Endothelial cell of umbilical vein (primary cell): Measurements from ENCODE around the gene CD163L1. TPM values are rescaled to one million over a fixed set of nuclear protein-coding genes. Genes with fewer than 3 reads are reported as not detected.

Experiments
- BruUV-seq: library from RNA; stranded (reverse); fragments of 400-500 nt; replicated peaks from 2 replicates; lab custom pipeline; 2021; lab: Mats Ljungman, UMichigan
- CTCF ChIA-PET: fragments of 300-600, 350-600 bp; sonication (Branson Sonifier 250); formaldehyde crosslinking; loops from one replicate; lab custom pipeline; 2021; ENCODE audit warnings: antibody characterized with exemption, inconsistent platforms; lab: Charles Lee
- POLR2A ChIA-PET: fragments of 300-600, 350-600 bp; sonication (Branson Sonifier 250); formaldehyde crosslinking; loops from one replicate; lab custom pipeline; 2021; ENCODE audit warnings: antibody characterized with exemption, inconsistent platforms; lab: Charles Lee
- DNase-seq: peaks from one replicate; pipeline ENCODE4 v3.0.0-alpha.2; 2011; ENCODE audit warnings: low read depth, low spot score
- FAIRE-seq: peaks from 2 replicates; lab custom pipeline; 2011; peaks lifted over from hg19 to GRCh38; lab: Jason Lieb, UNC
- H2AFZ ChIP-seq: 2 replicates; pipeline ENCODE4 v1.6.0; 2012; ENCODE audit warnings: low read depth, low read length, control low read depth, inconsistent platforms
- H3K27ac ChIP-seq: 2 replicates; pipeline ENCODE4 v1.5.1; 2011; ENCODE audit warnings: low read depth, mild to moderate bottlenecking, control low read depth, low read length, moderate library complexity; ENCODE audit not compliant: insufficient read depth
- H3K27me3 ChIP-seq, 2 experiments: 2 replicates each; pipeline versions ENCODE4 v1.6.0 to v1.6.1; 2011; ENCODE audit warnings: low read length in 2 of 2, mixed read lengths in 1 of 2; ENCODE audit not compliant: control insufficient read depth in 2 of 2, insufficient read depth in 2 of 2
- H3K36me3 ChIP-seq, 2 experiments: 2 replicates in 1 of 2; 3 replicates in 1 of 2; pipeline ENCODE4 v1.5.1; 2011; ENCODE audit warnings: low read length in 2 of 2, mild to moderate bottlenecking in 1 of 2, moderate library complexity in 1 of 2; ENCODE audit not compliant: control insufficient read depth in 2 of 2, insufficient read depth in 2 of 2; ENCODE audit errors: extremely low read depth in 1 of 2
- H3K4me1 ChIP-seq: 3 replicates; pipeline ENCODE4 v1.5.1; 2011; ENCODE audit warnings: mild to moderate bottlenecking, low read length; ENCODE audit not compliant: control insufficient read depth, insufficient read depth; ENCODE audit errors: extremely low read depth
- H3K4me2 ChIP-seq: 2 replicates; pipeline ENCODE4 v1.6.1; 2011; ENCODE audit warnings: low read length, control low read depth, mixed read lengths; ENCODE audit not compliant: insufficient read depth
- H3K4me3 ChIP-seq, 3 experiments: fragments of 200-600 bp in 1 of 3; sonication (generic), shearing (Covaris generic) in 1 of 3; replicated peaks in 1 of 3; 2 replicates each; pipeline ENCODE4 v1.5.1; 2011 to 2016; ENCODE audit warnings: control low read depth in 3 of 3, low read length in 3 of 3, mild to moderate bottlenecking in 2 of 3, inconsistent platforms in 1 of 3, low read depth in 1 of 3, moderate library complexity in 1 of 3; ENCODE audit not compliant: insufficient read depth in 1 of 3
- H3K79me2 ChIP-seq: 2 replicates; pipeline ENCODE4 v1.6.0; 2012; ENCODE audit warnings: low read length, inconsistent platforms; ENCODE audit not compliant: control insufficient read depth, insufficient read depth
- H3K9ac ChIP-seq: replicated peaks from 2 replicates; pipeline ENCODE3; 2011; ENCODE audit warnings: low read length, control low read depth; ENCODE audit not compliant: insufficient read depth; ENCODE audit errors: extremely low read depth
- H3K9me1 ChIP-seq: replicated peaks from 3 replicates; pipeline ENCODE4 v1.6.0; 2011; ENCODE audit warnings: mild to moderate bottlenecking, low read length; ENCODE audit not compliant: control insufficient read depth, insufficient read depth; ENCODE audit errors: extremely low read depth
- H3K9me3 ChIP-seq: replicated peaks from 2 replicates; pipeline ENCODE4 v1.5.1; 2012; ENCODE audit warnings: low read length, inconsistent platforms; ENCODE audit not compliant: control insufficient read depth, insufficient read depth
- H4K20me1 ChIP-seq: replicated peaks from 2 replicates; pipeline ENCODE3; 2011; ENCODE audit warnings: mild to moderate bottlenecking, low read length; ENCODE audit not compliant: control insufficient read depth, insufficient read depth; ENCODE audit errors: extremely low read depth
- EZH2 ChIP-seq: IDR thresholded peaks from 2 replicates; pipeline ENCODE4 v1.6.1; 2012; ENCODE audit warnings: borderline replicate concordance, low read depth, mild to moderate bottlenecking, moderate library complexity, low read length, inconsistent platforms; ENCODE audit not compliant: severe bottlenecking
- FOS ChIP-seq: IDR thresholded peaks from 2 replicates; pipeline ENCODE4 v1.6.1; 2011; ENCODE audit warnings: mild to moderate bottlenecking, low read length, moderate library complexity, borderline replicate concordance; ENCODE audit not compliant: insufficient read depth
- JUN ChIP-seq: IDR thresholded peaks from 2 replicates; pipeline ENCODE4 v1.6.1; 2011; ENCODE audit warnings: borderline replicate concordance, low read depth; ENCODE audit not compliant: insufficient read length, insufficient read depth
- MAX ChIP-seq: IDR thresholded peaks from 2 replicates; pipeline ENCODE4 v1.6.1; 2011; ENCODE audit not compliant: insufficient read depth, insufficient read length
- MYC ChIP-seq: IDR thresholded peaks from one replicate; pipeline ENCODE4 v1.6.1; 2011; ENCODE audit warnings: mild to moderate bottlenecking, low read depth, low read length
- POLR2A ChIP-seq: IDR thresholded peaks from 2 replicates; pipeline ENCODE4 v1.6.1; 2012; ENCODE audit warnings: low read depth, mild to moderate bottlenecking, control low read depth, low read length
- POLR2AphosphoS5 ChIP-seq: IDR thresholded peaks from 2 replicates; pipeline ENCODE4 v1.6.1; 2012; ENCODE audit warnings: low read depth, mild to moderate bottlenecking, control low read depth, low read length, moderate library complexity; ENCODE audit not compliant: insufficient read depth
- dilution Hi-C: fragments of 300-500 bp; cut with MboI; formaldehyde crosslinking; loops from one replicate; pipeline ENCODE4 v1.15.0; 2019; ENCODE audit warnings: low sequenced_read_pairs; ENCODE audit not compliant: extremely low pct_ligation_motif_present
- intact Hi-C: fragments of 100-400 bp; cut with micrococcal nuclease; formaldehyde crosslinking; loops from one replicate; pipeline ENCODE4 v1.10.0; 2022
- polyA plus RNA-seq, 4 experiments: library from polyadenylated mRNA; depleted of rRNA in 3 of 4; stranded (reverse) in 3 of 4; unstranded in 1 of 4; fragments of >200 nt; gene quantifications; 2 replicates each; pipeline versions ENCODE4 v1.2.1 to v1.2.3, GENCODE V29; 2011 to 2012; ENCODE audit warnings: missing spikeins in 1 of 4
- total RNA-seq: library from RNA; stranded (reverse); gene quantifications from 2 replicates; pipeline ENCODE4 v1.2.3, GENCODE V29; 2021
- TF ChIP-seq, protein P1 (sequence below), 2 donors: IDR thresholded peaks; 1 replicate in 1 of 2; 2 replicates in 1 of 2; pipeline ENCODE4 v1.5.1; 2011; ENCODE audit warnings: low read length in 2 of 2, mild to moderate bottlenecking in 2 of 2, moderate library complexity in 2 of 2, control low read depth in 1 of 2, inconsistent platforms in 1 of 2, low read depth in 1 of 2; ENCODE audit not compliant: insufficient read depth in 1 of 2; ENCODE audit errors: extremely low read depth in 1 of 2

CD163L1 gene
- total and polyA plus RNA-seq, 2 donors (not counting 3 experiments of a cell fraction or from before 2014, with no cell fraction given), result 2.8 to 7.5 TPM

DNA sequence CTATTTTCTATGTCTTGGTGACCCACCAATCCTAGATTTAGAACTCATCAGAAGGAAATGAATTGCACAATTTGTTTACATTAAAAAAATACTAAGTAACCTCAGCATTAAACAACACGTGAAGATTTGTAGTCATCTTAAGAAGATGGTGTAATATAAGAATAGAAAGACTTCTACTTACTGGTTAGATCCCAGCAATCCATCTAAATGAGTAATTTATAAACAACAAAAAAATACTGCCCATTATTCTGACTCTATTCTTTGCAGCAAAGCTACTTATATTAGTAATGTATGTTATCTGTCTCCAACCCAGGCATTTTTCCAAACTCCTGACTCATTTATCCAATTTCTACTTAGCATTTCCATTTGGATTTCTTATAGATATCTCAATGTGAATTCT lies 67.8 kb downstream of the CD163L1 start:
- no peak overlapping the region for H2AFZ ChIP-seq
- DNase-seq, result peak; percentile 40
- H3K9me1 ChIP-seq, result no peaks in the 10 kb centered on the region
- no peak for TF ChIP-seq POLR2AphosphoS5
- TF ChIP-seq, protein P1, sequence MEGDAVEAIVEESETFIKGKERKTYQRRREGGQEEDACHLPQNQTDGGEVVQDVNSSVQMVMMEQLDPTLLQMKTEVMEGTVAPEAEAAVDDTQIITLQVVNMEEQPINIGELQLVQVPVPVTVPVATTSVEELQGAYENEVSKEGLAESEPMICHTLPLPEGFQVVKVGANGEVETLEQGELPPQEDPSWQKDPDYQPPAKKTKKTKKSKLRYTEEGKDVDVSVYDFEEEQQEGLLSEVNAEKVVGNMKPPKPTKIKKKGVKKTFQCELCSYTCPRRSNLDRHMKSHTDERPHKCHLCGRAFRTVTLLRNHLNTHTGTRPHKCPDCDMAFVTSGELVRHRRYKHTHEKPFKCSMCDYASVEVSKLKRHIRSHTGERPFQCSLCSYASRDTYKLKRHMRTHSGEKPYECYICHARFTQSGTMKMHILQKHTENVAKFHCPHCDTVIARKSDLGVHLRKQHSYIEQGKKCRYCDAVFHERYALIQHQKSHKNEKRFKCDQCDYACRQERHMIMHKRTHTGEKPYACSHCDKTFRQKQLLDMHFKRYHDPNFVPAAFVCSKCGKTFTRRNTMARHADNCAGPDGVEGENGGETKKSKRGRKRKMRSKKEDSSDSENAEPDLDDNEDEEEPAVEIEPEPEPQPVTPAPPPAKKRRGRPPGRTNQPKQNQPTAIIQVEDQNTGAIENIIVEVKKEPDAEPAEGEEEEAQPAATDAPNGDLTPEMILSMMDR (IDR thresholded peaks at IDR 0.05; ENCODE audit: extremely low read depth in 1 of 2, insufficient read depth in 1 of 2, low read depth in 1 of 2, low read length in 2 of 2), result no peak
- no peak for TF ChIP-seq POLR2A
- no peak for TF ChIP-seq EZH2
- no peak for TF ChIP-seq JUN
- TF ChIP-seq MYC, result no peak
- no peak for TF ChIP-seq MAX
- no peak for TF ChIP-seq FOS
- H3K27me3 ChIP-seq, result no peaks in the 10 kb centered on the region
- CTCF ChIA-PET, result no interaction called here
- dilution Hi-C loops, result no loop called here
- no peak overlapping the region for H3K4me3 ChIP-seq
- H3K4me1 ChIP-seq, result no peaks in the 10 kb centered on the region
- no TSS peak for BruUV-seq
- no peaks in the 10 kb centered on the region for H3K36me3 ChIP-seq
- no peaks in the 10 kb centered on the region for H3K9me3 ChIP-seq
- no peak overlapping the region for H3K27ac ChIP-seq
- H3K9ac ChIP-seq, result no peak overlapping the region
- no peaks in the 10 kb centered on the region for H3K79me2 ChIP-seq
- FAIRE-seq, result no peak
- POLR2A ChIA-PET, result no interaction called here
- H3K4me2 ChIP-seq, result no peak overlapping the region
- no peaks in the 10 kb centered on the region for H4K20me1 ChIP-seq
- intact Hi-C loops, result no loop called here
